HG03139 (cell line): ENCODE results near the gene CDY2A.
"Not testable (repeated sequence)": the region's sequence is repeated elsewhere in the genome, so short reads cannot be mapped to it uniquely, and the experiment has no call there.

Experiments
- ATAC-seq: cut with Tn5 transposase; IDR thresholded peaks from one replicate; pipeline ENCODE4 v1.9.1; 2021; ENCODE audit not compliant: unreplicated experiment

The CDY2A gene, protein sequence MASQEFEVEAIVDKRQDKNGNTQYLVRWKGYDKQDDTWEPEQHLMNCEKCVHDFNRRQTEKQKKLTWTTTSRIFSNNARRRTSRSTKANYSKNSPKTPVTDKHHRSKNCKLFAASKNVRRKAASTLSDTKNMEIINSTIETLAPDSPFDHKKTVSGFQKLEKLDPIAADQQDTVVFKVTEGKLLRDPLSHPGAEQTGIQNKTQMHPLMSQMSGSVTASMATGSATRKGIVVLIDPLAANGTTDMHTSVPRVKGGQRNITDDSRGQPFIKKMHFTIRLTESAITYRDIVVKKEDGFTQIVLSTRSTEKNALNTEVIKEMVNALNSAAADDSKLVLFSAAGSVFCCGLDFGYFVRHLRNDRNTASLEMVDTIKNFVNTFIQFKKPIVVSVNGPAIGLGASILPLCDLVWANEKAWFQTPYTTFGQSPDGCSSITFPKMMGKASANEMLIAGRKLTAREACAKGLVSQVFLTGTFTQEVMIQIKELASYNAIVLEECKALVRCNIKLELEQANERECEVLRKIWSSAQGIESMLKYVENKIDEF

DNA sequence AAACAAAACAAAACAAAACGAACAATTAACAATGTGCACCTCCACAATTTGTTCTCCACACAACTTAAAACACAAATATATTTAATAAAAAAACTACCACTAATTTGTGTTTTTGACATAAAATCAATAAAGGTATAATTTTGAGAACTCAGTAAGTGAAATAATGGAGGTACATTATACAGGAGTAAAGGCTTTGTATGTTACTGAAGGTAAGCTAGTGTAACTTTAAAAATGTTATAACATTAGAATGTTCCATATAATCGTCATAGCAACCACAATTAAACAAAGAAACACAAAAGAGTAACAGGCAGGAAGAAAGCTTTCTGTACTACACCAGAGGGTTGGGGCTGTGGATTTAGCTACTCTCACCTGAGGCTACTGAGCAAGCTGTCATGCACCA, at the start of gene CDY2A:
TSS of gene CDY2A (plus strand) at position 301 of the 400 bp plus-strand sequence. CDS start 328 bp downstream, outside the sequence.
- not testable (repeated sequence) for ATAC-seq

DNA sequence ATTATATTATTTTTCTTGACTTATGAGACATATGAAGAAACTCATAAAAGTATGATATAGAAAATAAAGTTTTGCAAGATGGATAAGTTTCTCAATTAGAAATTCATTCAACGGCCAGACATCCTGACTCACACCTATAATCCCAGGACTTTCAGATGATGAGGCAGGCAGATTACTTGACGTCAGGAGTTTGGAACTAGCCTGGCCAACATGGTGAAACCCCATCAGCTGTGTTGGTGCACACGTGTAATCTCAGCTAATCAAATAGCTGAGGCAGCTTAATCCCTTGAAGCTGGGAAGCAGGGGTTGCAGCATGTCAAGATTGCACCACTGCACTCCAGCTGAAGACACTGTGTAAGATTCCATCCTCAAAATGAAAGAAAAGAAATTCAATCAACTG, 28.0 kb upstream of the CDY2A start:
- ATAC-seq = not testable (repeated sequence)

DNA sequence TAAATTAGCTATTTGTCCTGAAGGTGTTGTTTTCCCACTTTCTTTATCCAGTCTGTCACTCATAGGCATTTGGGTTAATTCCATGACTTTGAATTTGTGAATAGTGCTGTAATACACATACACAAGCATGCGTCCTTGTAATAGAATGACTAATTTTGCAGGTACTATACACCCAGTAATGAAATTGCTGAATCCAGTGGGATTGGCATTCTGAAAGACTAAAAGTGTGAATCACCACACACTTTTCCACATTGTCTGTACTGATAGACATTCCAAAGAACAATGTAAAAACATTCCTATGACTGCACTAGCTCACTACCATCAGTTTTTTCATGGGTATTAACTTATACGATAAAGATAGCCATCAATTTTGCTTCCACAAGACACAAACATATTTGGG, 27.3 kb upstream of the CDY2A start:
- not testable (repeated sequence) for ATAC-seq

DNA sequence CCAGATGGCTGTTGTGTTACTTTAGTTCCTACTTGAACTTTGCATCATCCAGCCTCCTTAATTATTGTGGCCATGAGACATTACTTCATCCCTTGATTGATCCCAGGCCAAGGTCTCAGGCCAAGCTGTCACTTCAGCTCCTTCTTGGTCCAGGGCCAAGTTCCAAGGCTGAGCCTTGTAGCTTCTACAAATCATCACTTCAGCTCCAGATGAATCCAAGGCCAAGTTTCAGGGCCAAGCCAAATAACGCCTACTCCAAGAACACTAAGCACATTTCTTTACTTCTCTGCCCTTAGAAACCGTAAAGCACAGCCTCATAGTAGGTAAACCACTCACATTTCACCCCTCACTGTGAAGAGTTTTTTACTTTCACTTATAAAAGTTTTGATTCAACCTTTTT, 1.7 kb upstream of the CDY2A start:
- not testable (repeated sequence) for ATAC-seq

DNA sequence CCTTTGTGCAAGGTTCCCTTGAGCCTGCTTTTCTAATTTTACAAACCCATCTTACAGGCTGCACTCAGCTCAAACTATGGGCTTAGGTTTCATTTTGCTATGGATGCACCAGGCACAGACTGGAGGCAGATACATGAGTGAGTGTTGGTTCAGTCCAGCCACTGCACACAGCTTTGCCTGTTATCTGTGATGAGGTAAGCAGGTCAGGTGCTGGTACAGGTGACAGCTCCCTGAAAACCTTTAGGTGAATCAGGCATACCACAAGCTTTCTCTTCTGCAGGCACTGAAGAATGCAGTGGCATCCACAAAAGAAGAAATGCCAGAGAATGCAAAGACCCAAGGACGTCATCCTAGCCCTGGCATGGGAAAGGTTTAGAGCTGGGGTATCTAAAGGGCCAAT, 3.3 kb downstream of the CDY2A start:
- not testable (repeated sequence) for ATAC-seq

DNA sequence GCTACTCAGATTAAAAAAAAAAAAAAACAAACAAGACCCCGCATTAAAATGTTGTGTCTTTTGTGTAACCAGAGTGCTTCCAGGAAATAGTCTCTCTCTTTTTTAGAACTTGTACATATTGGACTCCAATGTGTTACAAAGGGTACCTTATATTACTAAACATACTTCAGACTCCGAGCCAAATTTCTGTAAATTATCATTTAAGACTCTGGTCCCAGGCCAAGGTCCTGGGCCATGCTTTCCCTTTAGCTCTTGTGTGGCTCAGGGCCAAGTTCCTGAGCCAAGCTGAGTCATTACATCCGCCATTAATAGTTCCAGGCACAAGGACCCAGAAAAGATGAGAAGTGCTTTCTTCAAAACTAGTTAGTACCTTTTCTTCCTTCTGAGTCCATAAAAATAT, 4.6 kb downstream of the CDY2A start:
- ATAC-seq = not testable (repeated sequence)

DNA sequence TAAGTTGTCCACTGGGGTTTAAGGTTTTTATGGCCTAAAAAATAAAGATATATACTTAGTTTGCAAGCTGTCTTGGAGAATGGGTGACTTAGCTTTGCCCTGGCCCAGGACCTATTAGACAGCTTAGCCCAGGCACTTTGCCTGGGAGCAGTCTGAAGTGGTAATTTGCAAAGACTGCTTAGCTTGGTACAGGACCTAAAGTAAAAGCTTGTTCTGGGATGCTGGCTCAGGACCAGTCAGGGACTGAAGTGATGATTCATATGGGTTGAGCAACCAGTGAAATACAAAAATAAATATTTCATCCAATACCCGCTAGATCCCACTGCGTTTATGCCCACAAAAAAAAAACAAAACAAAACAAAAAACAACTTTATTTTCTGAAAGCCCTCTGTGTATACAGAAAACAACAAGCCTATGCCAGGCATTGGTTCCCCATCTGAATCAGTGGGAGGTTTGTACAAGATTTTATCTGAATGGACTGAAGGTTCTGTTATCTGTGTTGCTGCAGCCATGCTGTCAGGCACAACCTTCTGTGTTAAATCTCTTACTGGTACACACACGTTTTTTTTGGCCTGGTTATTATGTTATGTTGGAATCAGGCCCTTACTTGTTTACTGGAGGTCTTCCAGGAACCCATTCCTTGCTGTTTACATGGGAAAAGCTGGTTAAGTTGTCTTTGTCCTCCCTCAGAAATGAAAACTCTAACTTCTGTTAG, 8.7 kb downstream of the CDY2A start:
- not testable (repeated sequence) for ATAC-seq

DNA sequence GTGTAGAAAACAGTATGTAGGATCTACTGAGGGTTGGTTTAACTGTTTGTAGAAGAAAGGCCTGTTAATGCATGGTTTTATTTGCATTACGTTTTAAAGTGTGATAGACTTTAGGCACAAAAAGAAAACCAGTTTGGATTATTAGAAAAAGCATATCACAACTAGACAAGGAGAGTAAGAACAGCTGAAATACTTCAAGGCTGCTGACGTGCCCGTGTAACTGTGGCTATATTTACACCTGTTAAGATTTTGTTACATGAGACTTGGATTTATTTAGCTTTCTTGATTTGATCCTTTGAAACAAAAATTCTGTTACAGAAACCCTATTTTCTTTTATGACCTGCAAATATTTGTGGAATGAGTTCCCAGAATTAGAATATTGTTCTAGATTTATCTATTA, 9.3 kb downstream of the CDY2A start:
- ATAC-seq = not testable (repeated sequence)

DNA sequence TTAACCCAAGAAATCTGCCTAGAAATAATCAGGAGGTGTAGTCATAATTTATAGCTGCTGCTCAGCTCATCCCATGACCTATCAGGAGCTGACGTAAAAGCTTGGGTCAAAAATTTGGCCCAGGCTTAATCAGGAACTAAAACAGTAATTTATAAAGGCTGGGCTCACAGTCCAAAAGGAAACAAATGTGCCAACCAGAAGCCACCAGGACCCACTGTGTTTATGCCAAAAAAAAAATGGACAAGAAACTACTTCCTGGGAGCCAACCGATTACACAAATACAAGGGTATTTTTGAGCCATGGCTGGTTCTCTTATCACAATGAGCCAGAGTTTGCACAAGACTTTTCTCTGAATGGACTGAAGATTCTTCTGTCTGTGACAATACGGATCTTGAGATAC, 19.4 kb downstream of the CDY2A start:
- not testable (repeated sequence) for ATAC-seq

DNA sequence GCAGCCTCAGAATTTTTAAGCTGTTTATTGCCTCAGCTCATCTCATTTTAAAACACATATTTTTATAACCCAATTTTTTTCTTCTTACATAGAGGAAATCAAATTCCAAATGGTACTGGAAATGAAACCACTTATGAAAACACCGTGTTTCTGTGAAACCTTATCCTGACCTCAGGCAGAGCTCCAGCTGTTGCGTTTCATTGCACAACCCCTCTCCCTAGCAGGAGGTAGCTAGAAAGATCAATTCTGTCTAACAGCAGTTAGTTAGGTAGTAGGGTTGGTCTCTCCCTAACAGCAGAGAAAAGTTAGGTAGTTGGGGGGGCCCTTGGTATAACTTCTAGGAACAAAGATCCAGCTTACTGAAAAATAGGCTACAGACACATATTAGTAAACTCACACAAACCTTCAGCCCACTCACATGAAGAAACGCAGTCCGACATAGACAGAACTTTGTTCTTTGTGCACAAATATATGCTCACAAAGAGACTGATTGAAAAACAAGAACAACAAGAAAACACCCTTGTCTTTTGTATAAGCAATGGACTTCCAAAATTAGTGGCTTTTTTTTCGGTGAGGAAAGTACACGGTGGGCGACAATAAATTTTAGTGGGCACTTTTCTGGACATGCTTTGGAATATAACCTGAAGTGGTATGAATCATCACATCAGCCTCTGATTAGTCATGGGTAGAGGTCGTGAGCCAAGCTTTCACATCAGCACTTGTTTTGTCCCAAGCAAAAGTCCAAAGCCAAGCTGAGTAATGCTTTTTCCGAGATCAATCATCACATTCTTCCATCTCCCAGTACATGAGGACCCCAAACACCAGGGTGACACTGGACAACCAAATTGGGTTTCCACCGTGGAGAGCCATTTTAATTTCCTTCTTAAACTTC, 22.8 kb downstream of the CDY2A start:
- not testable (repeated sequence) for ATAC-seq

DNA sequence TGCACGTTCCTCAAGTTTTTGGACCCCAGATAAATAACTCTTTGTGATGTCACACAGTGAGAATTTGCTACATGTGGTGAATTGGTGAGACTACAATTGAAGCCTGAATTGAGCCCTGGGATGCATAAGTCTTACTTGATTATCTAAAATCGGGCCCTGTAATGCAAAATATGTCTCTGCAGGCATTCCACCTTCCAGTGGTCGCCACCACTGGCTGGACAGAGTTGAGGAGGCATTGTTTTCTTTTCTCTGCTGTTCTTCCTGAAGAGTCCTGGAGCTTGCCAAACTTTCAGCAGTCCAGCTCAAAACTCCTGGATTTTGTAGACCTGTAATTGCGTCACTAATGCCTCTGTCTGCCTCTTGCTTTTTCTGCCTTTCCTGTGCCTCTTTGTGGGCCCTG, 23.5 kb downstream of the CDY2A start:
- ATAC-seq = not testable (repeated sequence)

DNA sequence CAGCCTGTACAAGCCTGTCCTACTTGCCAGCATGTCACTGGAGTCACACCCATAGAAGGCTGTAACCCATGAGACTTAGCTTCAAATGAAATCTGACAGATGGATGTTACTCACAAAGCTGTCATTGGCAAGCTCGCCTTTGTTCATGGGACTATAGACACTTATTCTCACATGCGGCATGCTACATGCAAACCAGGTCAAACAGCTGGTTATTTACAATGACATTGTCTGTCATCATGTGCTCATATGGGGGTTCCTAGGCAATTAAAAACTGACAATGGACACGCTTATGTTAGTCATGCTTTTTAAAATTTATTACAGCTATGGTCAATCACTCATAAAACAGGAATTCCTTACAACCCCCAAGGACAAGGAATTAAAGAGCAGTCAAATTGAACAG, 30.9 kb downstream of the CDY2A start:
- ATAC-seq = not testable (repeated sequence)

DNA sequence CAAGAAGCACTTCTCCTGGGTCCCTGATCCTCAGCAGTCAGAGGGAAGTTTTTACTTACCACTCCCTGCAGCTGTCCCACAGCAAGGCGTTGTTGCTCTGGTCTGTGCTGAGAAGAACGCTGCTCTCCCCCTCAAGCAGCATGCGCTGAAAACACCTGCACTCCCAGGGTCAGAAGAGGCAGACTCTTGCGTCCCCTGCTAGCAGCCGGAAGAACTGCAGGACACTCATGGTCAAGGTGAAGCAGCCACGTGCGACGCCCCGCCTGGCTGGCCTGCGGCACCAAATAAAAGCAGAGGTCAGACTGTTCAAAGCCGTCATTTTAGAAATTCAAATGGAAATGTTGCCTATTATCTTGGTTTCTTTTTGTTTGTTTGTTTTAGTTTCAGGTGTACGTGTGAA, 47.9 kb downstream of the CDY2A start:
- not testable (repeated sequence) for ATAC-seq
